ENCODE measurements around the gene ING3. TPM values are rescaled to one million over a fixed set of nuclear protein-coding genes. Genes with fewer than 3 reads are reported as not detected.

Gene ING3
- total and polyA plus RNA-seq, 12 donors = 5.5 to 31.9 (median 14.4) TPM

DNA sequence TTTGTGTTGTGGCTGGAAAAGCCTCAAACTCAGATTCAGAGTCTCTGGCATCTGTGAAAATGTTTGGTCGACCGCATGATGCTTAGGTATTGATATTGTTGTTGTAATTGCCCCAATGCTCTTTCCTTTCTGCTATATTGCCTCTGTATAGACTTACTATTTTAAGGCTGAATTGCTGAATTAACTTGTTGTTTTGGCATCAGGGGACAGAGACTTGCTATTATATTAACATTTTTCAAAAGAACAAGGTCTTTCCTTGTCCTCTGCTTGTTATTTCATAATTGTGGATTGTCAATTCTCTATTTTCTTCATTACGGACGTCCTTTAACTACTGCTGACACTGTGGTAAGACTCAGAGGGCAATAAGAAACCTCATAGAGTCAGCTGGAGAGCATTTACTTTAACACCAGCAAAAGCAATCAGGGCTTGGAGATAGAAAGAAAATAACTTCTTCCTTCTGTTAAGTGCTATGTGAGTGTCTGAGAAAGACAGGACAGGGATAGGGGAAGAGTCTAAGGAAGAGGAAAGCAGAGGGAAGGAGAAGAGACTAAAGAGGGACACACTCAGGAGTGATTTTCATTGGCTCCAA, 55.5 kb downstream of the ING3 start:
- no peaks in the 10 kb centered on the region for H3K27me3 ChIP-seq
- intact Hi-C loops (cut with DNase I) = no loop called here
- H3K4me3 ChIP-seq = no peak overlapping the region
- H3K27ac ChIP-seq = no peak overlapping the region
- no peak for DNase-seq
- no peaks in the 10 kb centered on the region for H3K9me3 ChIP-seq (replicated peaks in 1 of 3)
- WGBS, 4 donors = 48 to 77% (median 69%) methylated on average over 4 of the region's 4 CpGs
- no peak for TF ChIP-seq POLR2A (IDR thresholded peaks at IDR 0.05)
- TF ChIP-seq, protein P1, sequence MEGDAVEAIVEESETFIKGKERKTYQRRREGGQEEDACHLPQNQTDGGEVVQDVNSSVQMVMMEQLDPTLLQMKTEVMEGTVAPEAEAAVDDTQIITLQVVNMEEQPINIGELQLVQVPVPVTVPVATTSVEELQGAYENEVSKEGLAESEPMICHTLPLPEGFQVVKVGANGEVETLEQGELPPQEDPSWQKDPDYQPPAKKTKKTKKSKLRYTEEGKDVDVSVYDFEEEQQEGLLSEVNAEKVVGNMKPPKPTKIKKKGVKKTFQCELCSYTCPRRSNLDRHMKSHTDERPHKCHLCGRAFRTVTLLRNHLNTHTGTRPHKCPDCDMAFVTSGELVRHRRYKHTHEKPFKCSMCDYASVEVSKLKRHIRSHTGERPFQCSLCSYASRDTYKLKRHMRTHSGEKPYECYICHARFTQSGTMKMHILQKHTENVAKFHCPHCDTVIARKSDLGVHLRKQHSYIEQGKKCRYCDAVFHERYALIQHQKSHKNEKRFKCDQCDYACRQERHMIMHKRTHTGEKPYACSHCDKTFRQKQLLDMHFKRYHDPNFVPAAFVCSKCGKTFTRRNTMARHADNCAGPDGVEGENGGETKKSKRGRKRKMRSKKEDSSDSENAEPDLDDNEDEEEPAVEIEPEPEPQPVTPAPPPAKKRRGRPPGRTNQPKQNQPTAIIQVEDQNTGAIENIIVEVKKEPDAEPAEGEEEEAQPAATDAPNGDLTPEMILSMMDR (IDR thresholded peaks at IDR 0.05) = no peak
- peaks cover 0 to 36% of the 10 kb centered on the region in 2 donors for H3K4me1 ChIP-seq (replicated peaks in 1 of 2)
- no peaks in the 10 kb centered on the region for H3K36me3 ChIP-seq (replicated peaks in 1 of 2)

GRCh38 chr7:121006711-121007315, 56.2 kb downstream of the ING3 start:
- no peak overlapping the region for H3K4me3 ChIP-seq
- no peaks in the 10 kb centered on the region for H3K36me3 ChIP-seq (replicated peaks in 1 of 2)
- peak overlapping the region in 1 of 5 donors; percentile 31 for H3K27ac ChIP-seq
- WGBS, 4 donors = 63 to 77% (median 64%) methylated on average over 6 of the region's 6 CpGs
- no peak for DNase-seq
- TF ChIP-seq, protein P1 (IDR thresholded peaks at IDR 0.05) = no peak
- TF ChIP-seq POLR2A (IDR thresholded peaks at IDR 0.05) = no peak
- intact Hi-C loops (cut with DNase I) = no loop called here
- H3K27me3 ChIP-seq = no peaks in the 10 kb centered on the region
- peaks cover 0 to 29% of the 10 kb centered on the region in 2 donors for H3K4me1 ChIP-seq (replicated peaks in 1 of 2)
- no peaks in the 10 kb centered on the region for H3K9me3 ChIP-seq (replicated peaks in 1 of 3)

DNA sequence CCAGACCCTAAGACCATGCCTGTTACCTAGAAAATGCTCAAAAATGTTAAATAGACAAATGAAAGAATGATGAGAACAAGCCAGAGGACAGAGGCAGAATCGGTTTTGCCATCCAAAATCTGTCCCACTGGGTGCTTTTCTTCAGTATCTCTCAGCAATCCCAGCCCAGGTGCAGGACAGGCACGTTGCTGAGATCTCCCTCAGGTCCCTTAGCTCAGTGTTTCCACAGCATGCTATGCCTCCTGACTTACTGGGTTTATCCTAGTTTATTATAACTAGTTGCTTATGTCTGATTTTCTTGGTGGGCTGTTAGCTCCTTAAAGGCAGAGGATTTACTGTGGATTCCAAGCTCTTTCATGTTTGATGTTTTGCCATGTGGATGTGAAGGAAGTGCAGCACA, 58.2 kb downstream of the ING3 start:
- H3K27me3 ChIP-seq = no peaks in the 10 kb centered on the region
- no peaks in the 10 kb centered on the region for H3K9me3 ChIP-seq (replicated peaks in 1 of 3)
- intact Hi-C loops (cut with DNase I) = no loop called here
- H3K36me3 ChIP-seq (replicated peaks in 1 of 2) = no peaks in the 10 kb centered on the region
- 88 to 93% (median 90%) methylated on average over 2 of the region's 2 CpGs for WGBS, 4 donors
- no peak overlapping the region for H3K4me3 ChIP-seq
- DNase-seq = no peak
- peaks cover 0 to 34% of the 10 kb centered on the region in 2 donors for H3K4me1 ChIP-seq (replicated peaks in 1 of 2)
- H3K27ac ChIP-seq = no peak overlapping the region
- TF ChIP-seq, protein P1 (IDR thresholded peaks at IDR 0.05) = no peak
- no peak for TF ChIP-seq POLR2A (IDR thresholded peaks at IDR 0.05)

DNA sequence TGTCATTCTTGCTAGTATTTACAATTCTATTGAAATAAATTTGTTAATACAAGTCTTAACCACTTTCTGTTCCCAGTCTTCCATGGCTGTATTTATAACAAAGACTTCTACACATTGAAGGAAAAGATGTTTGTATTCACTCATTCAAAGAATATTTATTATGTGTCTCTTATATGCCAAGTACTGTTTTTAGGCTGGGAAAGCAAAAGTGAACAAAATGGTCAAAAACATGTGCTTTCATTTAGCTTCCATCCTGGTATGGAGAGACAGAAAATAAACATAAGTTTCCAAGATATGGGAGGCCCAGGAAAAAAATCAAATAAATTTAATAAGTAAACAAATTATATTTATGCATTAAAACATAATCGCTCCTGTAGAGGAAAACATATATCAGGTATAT, 60.8 kb downstream of the ING3 start:
- Histone ChIP-seq H3K27me3 (no peaks in the 10 kb centered on the region), H3K27ac (no peak overlapping the region), H3K9me3 (replicated peaks in 1 of 3) (no peaks in the 10 kb centered on the region), H3K4me1 (replicated peaks in 1 of 2) (peaks cover 10 to 41% of the 10 kb centered on the region in 2 donors), H3K36me3 (replicated peaks in 1 of 2) (no peaks in the 10 kb centered on the region), H3K4me3 (no peak overlapping the region)
- no peak for DNase-seq
- intact Hi-C loops (cut with DNase I) = no loop called here
- TF ChIP-seq POLR2A (IDR thresholded peaks at IDR 0.05) = no peak
- WGBS, 4 donors = 86 to 94% (median 88%) methylated on average over 1 of the region's 1 CpG

Data from adrenal gland (tissue), 12 donors.